Measurements from ENCODE around the gene SGMS1.

DNA sequence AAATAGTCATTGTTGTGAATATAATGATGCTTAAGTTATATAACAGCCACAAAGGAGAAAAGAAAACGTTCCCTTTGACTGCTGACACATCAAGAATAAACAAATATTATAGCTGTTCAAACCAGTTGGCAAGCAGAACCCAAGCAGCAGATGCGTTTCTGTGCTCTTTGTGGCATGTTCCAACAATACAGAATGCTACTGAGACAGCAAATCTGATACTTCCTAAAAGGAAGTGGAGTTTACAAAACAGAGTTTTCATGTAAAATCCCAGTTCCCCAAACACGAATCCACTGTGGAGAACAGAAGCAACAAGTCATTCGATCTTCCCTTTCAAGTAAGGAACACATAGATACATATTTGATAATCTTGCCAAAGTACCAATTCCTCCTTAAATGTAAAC is 201.5 kb downstream of the SGMS1 start:
- no peak for TF ChIP-seq CTCF (IDR thresholded peaks at IDR 0.05; ENCODE audit: insufficient read depth, low read length, poor library complexity, severe bottlenecking)
- TF ChIP-seq EZH2phosphoT487 (conservative IDR thresholded peaks at IDR 0.05; ENCODE audit: low read length), result no peak
